ENCODE results near the gene ANXA6. TPM values are rescaled to one million over a fixed set of nuclear protein-coding genes. Genes with fewer than 3 reads are reported as not detected.
A peak's percentile ranks its signal among the peaks of the same experiment; 100 is the strongest.

ANXA6 gene
- total and polyA plus RNA-seq, 2 donors (not counting 1 experiment from before 2014, with no cell fraction given): 136 to 300 TPM

GRCh38 chr5:151130922-151131891 is 26.4 kb downstream of the ANXA6 start:
- Mint-ChIP-seq H3K9me3 (ENCODE audit: insufficient read depth) (no peaks in the 10 kb centered on the region), H3K27me3 (no peaks in the 10 kb centered on the region), H3K4me1 (peaks cover 83% of the 10 kb centered on the region), H3K27ac (peak overlapping the region; percentile 79), H3K4me3 (no peak overlapping the region)
- H3K4me2 ChIP-seq (replicated peaks; ENCODE audit: low read depth, low read length, poor library complexity, severe bottlenecking): no peak overlapping the region
- peaks cover 54 to 85% of the 10 kb centered on the region in 2 donors for H3K4me1 ChIP-seq (ENCODE audit: control insufficient read depth in 2 of 2, insufficient read depth in 2 of 2, low read length in 2 of 2)
- ATAC-seq (ENCODE audit: low read depth) (no peak), DNase-seq (no peak)
- POLR2A ChIA-PET: interaction anchor here (0.6 to 2.4 kb wide), 2 partner anchors 10 to 80 kb away, joined by 7 read pairs; no protein-coding TSS in a partner anchor
- H3K4me3 ChIP-seq (ENCODE audit: control extremely low read depth in 1 of 5, extremely low read depth in 1 of 5, insufficient read depth in 1 of 5, low read depth in 2 of 5, low read length in 4 of 5): no peak overlapping the region
- H3K27ac ChIP-seq (ENCODE audit: low read length in 2 of 2): peak overlapping the region; percentile 2 to 70
- no peak overlapping the region for H2AFZ ChIP-seq (ENCODE audit: insufficient read depth, low read depth, low read length, poor library complexity, severe bottlenecking)
- CTCF ChIA-PET: interaction anchor here (0.9 to 48.0 kb wide), 7 partner anchors 4 to 151 kb away, joined by 3 to 1701 read pairs (median 4); partner anchors contain the start of gene ANXA6
- H3K27me3 ChIP-seq (replicated peaks in 1 of 4; ENCODE audit: control extremely low read depth in 1 of 4, control insufficient read depth in 3 of 4, insufficient read depth in 4 of 4, low read length in 3 of 4): no peaks in the 10 kb centered on the region
- H3K36me3 ChIP-seq (replicated peaks in 1 of 2; ENCODE audit: control extremely low read depth in 1 of 2, control insufficient read depth in 1 of 2, extremely low read depth in 1 of 2, insufficient read depth in 2 of 2, low read length in 1 of 2): peaks cover 6 to 91% of the 10 kb centered on the region in 2 experiments
- H3K9me3 ChIP-seq (ENCODE audit: control extremely low read depth in 1 of 3, control insufficient read depth in 2 of 3, insufficient read depth in 1 of 3, low read length in 2 of 3): no peaks in the 10 kb centered on the region
- H3K79me2 ChIP-seq (ENCODE audit: control insufficient read depth, insufficient read depth, low read length): peaks cover 51% of the 10 kb centered on the region
- no peaks in the 10 kb centered on the region for H4K20me1 ChIP-seq (ENCODE audit: control insufficient read depth, insufficient read depth, low read length, poor library complexity, severe bottlenecking)
- 93% methylated on average over 5 of the region's 13 CpGs for WGBS (ENCODE audit: insufficient coverage)
- intact Hi-C loops (cut with micrococcal nuclease): no loop called here
- H3K9ac ChIP-seq (ENCODE audit: low read length): no peak overlapping the region
- TF ChIP-seq EZH2 (IDR thresholded peaks at IDR 0.05; ENCODE audit: borderline replicate concordance, insufficient read depth, low read depth, low read length, poor library complexity, severe bottlenecking) (no peak), CTCF (IDR thresholded peaks at IDR 0.05) (no peak)

Measured in B cell (primary cell).